ENCODE data around the gene WARS2.

Gene WARS2

GRCh38 chr1:118986555-118987467, 153.6 kb downstream of the WARS2 start:
- FAIRE-seq (no peak), DNase-seq (ENCODE audit: insufficient read length, low spot score) (no peak)

- no peak for DNase-seq (ENCODE audit: insufficient read length, low spot score)
- FAIRE-seq: no peak
These were observed 154.6 kb downstream of the WARS2 start for GRCh38 chr1:118985640-118986554.

GRCh38 chr1:118984722-118985639, 155.5 kb downstream of the WARS2 start:
- DNase-seq (ENCODE audit: insufficient read length, low spot score) (no peak), FAIRE-seq (no peak)

- FAIRE-seq (no peak), DNase-seq (ENCODE audit: insufficient read length, low spot score) (no peak)
These were observed 156.2 kb downstream of the WARS2 start for GRCh38 chr1:118984086-118984721.

GRCh38 chr1:118983558-118984041, 156.9 kb downstream of the WARS2 start:
- FAIRE-seq: no peak
- no peak for DNase-seq (ENCODE audit: insufficient read length, low spot score)

GRCh38 chr1:118982821-118983557, 157.5 kb downstream of the WARS2 start:
- FAIRE-seq: no peak
- no peak for DNase-seq (ENCODE audit: insufficient read length, low spot score)

- FAIRE-seq (no peak), DNase-seq (ENCODE audit: insufficient read length, low spot score) (no peak)
These were observed 158.2 kb downstream of the WARS2 start for GRCh38 chr1:118982266-118982665.

GRCh38 chr1:118981436-118981835, 159.0 kb downstream of the WARS2 start:
- FAIRE-seq (no peak), DNase-seq (ENCODE audit: insufficient read length, low spot score) (no peak)
